ENCODE measurements around the gene INPP5A.
A peak's percentile ranks its signal among the peaks of the same experiment; 100 is the strongest.

Gene INPP5A

GRCh38 chr10:132784866-132785722 is 247.5 kb downstream of the INPP5A start:
- Histone ChIP-seq H3K79me1 (ENCODE audit: low read length) (no peaks in the 10 kb centered on the region), H4K8ac (ENCODE audit: low read depth, low read length) (no peak overlapping the region), H2BK15ac (replicated peaks; ENCODE audit: low read depth) (no peak overlapping the region), H3K9ac (ENCODE audit: low read length) (no peak overlapping the region), H2AK5ac (ENCODE audit: low read length) (no peak overlapping the region), H3K4me2 (ENCODE audit: low read length) (no peak overlapping the region), H3K4me1 (ENCODE audit: control insufficient read depth, low read depth, low read length) (no peaks in the 10 kb centered on the region), H2BK120ac (ENCODE audit: low read depth, low read length) (no peak overlapping the region), H3K27me3 (ENCODE audit: insufficient read depth, low read length, poor library complexity) (peaks cover 63% of the 10 kb centered on the region), H3K27ac (ENCODE audit: low read depth, low read length) (no peak overlapping the region), H3K36me3 (ENCODE audit: control insufficient read depth, insufficient read depth, low read length) (no peaks in the 10 kb centered on the region), H3K23ac (ENCODE audit: low read length) (no peak overlapping the region), H2BK5ac (ENCODE audit: low read length) (no peak overlapping the region), H3K18ac (ENCODE audit: low read length) (no peak overlapping the region), H3K79me2 (ENCODE audit: control insufficient read depth, insufficient read depth, low read length) (no peaks in the 10 kb centered on the region), H3K4me3 (ENCODE audit: low read length) (no peak overlapping the region), H3K4ac (ENCODE audit: low read depth, low read length) (no peak overlapping the region), H4K5ac (ENCODE audit: low read length) (no peak overlapping the region), H3K56ac (ENCODE audit: low read length) (no peak overlapping the region)
- no CpG with 5 or more reads among the region's 111 CpGs for WGBS (ENCODE audit: extremely low coverage, insufficient coverage, low lambda C conversion rate)
- DNase-seq, result peak; percentile 37

GRCh38 chr10:132785723-132786475 is 248.3 kb downstream of the INPP5A start, which contains the start of gene NKX6-2:
Gene NKX6-2 (minus strand): TSS chr10:132786147. CDS start chr10:132785948, 199 bp downstream.
- Histone ChIP-seq H3K23ac (ENCODE audit: low read length) (no peak within 1 kb of the TSS), H3K4me1 (ENCODE audit: control insufficient read depth, low read depth, low read length) (no peaks in the 10 kb centered on the region), H3K18ac (ENCODE audit: low read length) (no peak within 1 kb of the TSS), H3K9ac (ENCODE audit: low read length) (no peak within 1 kb of the TSS), H2BK120ac (ENCODE audit: low read depth, low read length) (no peak within 1 kb of the TSS), H3K79me2 (ENCODE audit: control insufficient read depth, insufficient read depth, low read length) (no peaks in the 10 kb centered on the region), H4K8ac (ENCODE audit: low read depth, low read length) (no peak within 1 kb of the TSS), H3K4me2 (ENCODE audit: low read length) (no peak within 1 kb of the TSS), H3K27ac (ENCODE audit: low read depth, low read length) (no peak within 1 kb of the TSS), H3K4me3 (ENCODE audit: low read length) (no peak within 1 kb of the TSS), H3K4ac (ENCODE audit: low read depth, low read length) (no peak within 1 kb of the TSS), H3K79me1 (ENCODE audit: low read length) (no peaks in the 10 kb centered on the region), H3K36me3 (ENCODE audit: control insufficient read depth, insufficient read depth, low read length) (no peaks in the 10 kb centered on the region), H4K5ac (ENCODE audit: low read length) (no peak within 1 kb of the TSS), H3K56ac (ENCODE audit: low read length) (no peak within 1 kb of the TSS), H3K27me3 (ENCODE audit: insufficient read depth, low read length, poor library complexity) (peaks cover 67% of the 10 kb centered on the region), H2BK5ac (ENCODE audit: low read length) (no peak within 1 kb of the TSS), H2BK15ac (replicated peaks; ENCODE audit: low read depth) (no peak within 1 kb of the TSS), H2AK5ac (ENCODE audit: low read length) (no peak within 1 kb of the TSS)
- no peak for DNase-seq
- no CpG with 5 or more reads among the region's 119 CpGs for WGBS (ENCODE audit: extremely low coverage, insufficient coverage, low lambda C conversion rate)

GRCh38 chr10:132786476-132786883 is 248.9 kb downstream of the INPP5A start:
- Histone ChIP-seq H3K4me3 (ENCODE audit: low read length) (no peak overlapping the region), H3K79me2 (ENCODE audit: control insufficient read depth, insufficient read depth, low read length) (no peaks in the 10 kb centered on the region), H2AK5ac (ENCODE audit: low read length) (no peak overlapping the region), H2BK15ac (replicated peaks; ENCODE audit: low read depth) (no peak overlapping the region), H3K27me3 (ENCODE audit: insufficient read depth, low read length, poor library complexity) (peaks cover 67% of the 10 kb centered on the region), H2BK5ac (ENCODE audit: low read length) (no peak overlapping the region), H4K5ac (ENCODE audit: low read length) (no peak overlapping the region), H3K18ac (ENCODE audit: low read length) (no peak overlapping the region), H3K23ac (ENCODE audit: low read length) (no peak overlapping the region), H3K9ac (ENCODE audit: low read length) (no peak overlapping the region), H3K79me1 (ENCODE audit: low read length) (no peaks in the 10 kb centered on the region), H3K36me3 (ENCODE audit: control insufficient read depth, insufficient read depth, low read length) (no peaks in the 10 kb centered on the region), H3K56ac (ENCODE audit: low read length) (no peak overlapping the region), H3K4me1 (ENCODE audit: control insufficient read depth, low read depth, low read length) (no peaks in the 10 kb centered on the region), H3K4me2 (ENCODE audit: low read length) (no peak overlapping the region), H4K8ac (ENCODE audit: low read depth, low read length) (no peak overlapping the region), H3K4ac (ENCODE audit: low read depth, low read length) (no peak overlapping the region), H2BK120ac (ENCODE audit: low read depth, low read length) (no peak overlapping the region), H3K27ac (ENCODE audit: low read depth, low read length) (no peak overlapping the region)
- no CpG with 5 or more reads among the region's 58 CpGs for WGBS (ENCODE audit: extremely low coverage, insufficient coverage, low lambda C conversion rate)
- DNase-seq, result no peak

- peak overlapping the region; percentile 15 for H3K56ac ChIP-seq (ENCODE audit: low read length)
- H3K79me1 ChIP-seq (ENCODE audit: low read length), result no peaks in the 10 kb centered on the region
- no peak overlapping the region for H4K8ac ChIP-seq (ENCODE audit: low read depth, low read length)
- peaks cover 67% of the 10 kb centered on the region for H3K27me3 ChIP-seq (ENCODE audit: insufficient read depth, low read length, poor library complexity)
- H3K4me2 ChIP-seq (ENCODE audit: low read length), result no peak overlapping the region
- H2BK5ac ChIP-seq (ENCODE audit: low read length), result no peak overlapping the region
- WGBS (ENCODE audit: extremely low coverage, insufficient coverage, low lambda C conversion rate), result no CpG with 5 or more reads among the region's 80 CpGs
- H3K23ac ChIP-seq (ENCODE audit: low read length), result no peak overlapping the region
- no peaks in the 10 kb centered on the region for H3K79me2 ChIP-seq (ENCODE audit: control insufficient read depth, insufficient read depth, low read length)
- no peak overlapping the region for H3K4me3 ChIP-seq (ENCODE audit: low read length)
- no peak overlapping the region for H3K9ac ChIP-seq (ENCODE audit: low read length)
- H2AK5ac ChIP-seq (ENCODE audit: low read length), result no peak overlapping the region
- no peaks in the 10 kb centered on the region for H3K4me1 ChIP-seq (ENCODE audit: control insufficient read depth, low read depth, low read length)
- H4K5ac ChIP-seq (ENCODE audit: low read length), result no peak overlapping the region
- no peak overlapping the region for H3K18ac ChIP-seq (ENCODE audit: low read length)
- no peak overlapping the region for H3K4ac ChIP-seq (ENCODE audit: low read depth, low read length)
- DNase-seq, result no peak
- H2BK15ac ChIP-seq (replicated peaks; ENCODE audit: low read depth), result no peak overlapping the region
- no peak overlapping the region for H2BK120ac ChIP-seq (ENCODE audit: low read depth, low read length)
- no peak overlapping the region for H3K27ac ChIP-seq (ENCODE audit: low read depth, low read length)
- no peaks in the 10 kb centered on the region for H3K36me3 ChIP-seq (ENCODE audit: control insufficient read depth, insufficient read depth, low read length)
Measured at GRCh38 chr10:132786884-132787494, 249.4 kb downstream of the INPP5A start.

DNA sequence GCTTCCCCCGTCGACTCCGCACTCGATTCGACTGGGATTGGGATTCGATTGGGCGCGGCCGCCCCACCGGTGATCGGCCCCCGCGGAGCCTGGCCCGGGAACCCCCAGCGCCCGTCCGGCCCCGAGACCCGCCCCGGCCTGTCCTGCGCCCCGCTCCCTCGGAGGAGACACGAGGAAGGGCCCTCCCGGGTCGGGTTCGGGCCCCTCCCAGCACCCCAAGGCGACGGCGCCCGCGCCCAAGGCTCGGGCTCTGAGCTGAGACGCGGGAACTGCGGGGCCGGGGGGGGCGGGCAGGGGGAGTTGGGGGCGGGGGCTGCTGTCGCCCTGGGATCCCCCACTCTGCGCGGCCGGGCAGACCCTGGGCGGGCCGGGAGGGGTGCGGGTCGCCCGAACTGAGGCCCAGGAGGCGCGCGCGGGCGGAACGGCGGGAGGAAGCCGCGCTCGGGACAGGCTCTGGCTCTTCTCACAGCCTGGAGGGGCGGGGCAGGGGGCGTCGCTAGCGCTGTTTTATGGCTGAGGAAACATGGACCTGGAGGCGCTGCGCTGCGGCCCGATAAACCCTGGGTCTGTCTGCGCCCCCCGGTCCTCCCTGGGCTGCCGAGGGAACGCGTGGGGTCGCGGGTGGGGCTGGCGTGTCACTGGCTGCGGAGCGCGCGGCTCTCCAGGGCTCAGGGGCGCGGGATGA is 250.1 kb downstream of the INPP5A start:
- H3K79me1 ChIP-seq (ENCODE audit: low read length), result no peaks in the 10 kb centered on the region
- H2BK120ac ChIP-seq (ENCODE audit: low read depth, low read length), result no peak overlapping the region
- H2BK5ac ChIP-seq (ENCODE audit: low read length), result no peak overlapping the region
- no peak overlapping the region for H3K4me2 ChIP-seq (ENCODE audit: low read length)
- H3K79me2 ChIP-seq (ENCODE audit: control insufficient read depth, insufficient read depth, low read length), result no peaks in the 10 kb centered on the region
- no peak overlapping the region for H3K9ac ChIP-seq (ENCODE audit: low read length)
- no peak overlapping the region for H2AK5ac ChIP-seq (ENCODE audit: low read length)
- H3K23ac ChIP-seq (ENCODE audit: low read length), result no peak overlapping the region
- no peak overlapping the region for H3K27ac ChIP-seq (ENCODE audit: low read depth, low read length)
- H3K4me1 ChIP-seq (ENCODE audit: control insufficient read depth, low read depth, low read length), result no peaks in the 10 kb centered on the region
- no peak overlapping the region for H4K5ac ChIP-seq (ENCODE audit: low read length)
- H3K18ac ChIP-seq (ENCODE audit: low read length), result no peak overlapping the region
- H3K4me3 ChIP-seq (ENCODE audit: low read length), result no peak overlapping the region
- no peak overlapping the region for H2BK15ac ChIP-seq (replicated peaks; ENCODE audit: low read depth)
- no peak overlapping the region for H4K8ac ChIP-seq (ENCODE audit: low read depth, low read length)
- no peaks in the 10 kb centered on the region for H3K36me3 ChIP-seq (ENCODE audit: control insufficient read depth, insufficient read depth, low read length)
- peaks cover 65% of the 10 kb centered on the region for H3K27me3 ChIP-seq (ENCODE audit: insufficient read depth, low read length, poor library complexity)
- DNase-seq, result peak; percentile 66
- H3K4ac ChIP-seq (ENCODE audit: low read depth, low read length), result no peak overlapping the region
- no CpG with 5 or more reads among the region's 80 CpGs for WGBS (ENCODE audit: extremely low coverage, insufficient coverage, low lambda C conversion rate)
- H3K56ac ChIP-seq (ENCODE audit: low read length), result peak overlapping the region; percentile 15

Data from mesendoderm (in vitro differentiated cells).